Endothelial cell of umbilical vein (primary cell): ENCODE measurements around the gene IKZF3. TPM values are rescaled to one million over a fixed set of nuclear protein-coding genes. Genes with fewer than 3 reads are reported as not detected.

Experiments used
- BruUV-seq: library from RNA; stranded (reverse); fragments of 400-500 nt; replicated peaks from 2 replicates; lab custom pipeline; 2021; lab: Mats Ljungman, UMichigan
- CTCF ChIA-PET: fragments of 300-600, 350-600 bp; sonication (Branson Sonifier 250); formaldehyde crosslinking; loops from one replicate; lab custom pipeline; 2021; ENCODE audit warnings: antibody characterized with exemption, inconsistent platforms; lab: Charles Lee
- POLR2A ChIA-PET: fragments of 300-600, 350-600 bp; sonication (Branson Sonifier 250); formaldehyde crosslinking; loops from one replicate; lab custom pipeline; 2021; ENCODE audit warnings: antibody characterized with exemption, inconsistent platforms; lab: Charles Lee
- DNase-seq: peaks from one replicate; pipeline ENCODE4 v3.0.0-alpha.2; 2011; ENCODE audit warnings: low read depth, low spot score
- FAIRE-seq: peaks from 2 replicates; lab custom pipeline; 2011; peaks lifted over from hg19 to GRCh38; lab: Jason Lieb, UNC
- H2AFZ ChIP-seq: 2 replicates; pipeline ENCODE4 v1.6.0; 2012; ENCODE audit warnings: low read depth, low read length, control low read depth, inconsistent platforms
- H3K27ac ChIP-seq: 2 replicates; pipeline ENCODE4 v1.5.1; 2011; ENCODE audit warnings: low read depth, mild to moderate bottlenecking, control low read depth, low read length, moderate library complexity; ENCODE audit not compliant: insufficient read depth
- H3K27me3 ChIP-seq, 2 experiments: 2 replicates each; pipeline versions ENCODE4 v1.6.0 to v1.6.1; 2011; ENCODE audit warnings: low read length in 2 of 2, mixed read lengths in 1 of 2; ENCODE audit not compliant: control insufficient read depth in 2 of 2, insufficient read depth in 2 of 2
- H3K36me3 ChIP-seq, 2 experiments: 2 replicates in 1 of 2; 3 replicates in 1 of 2; pipeline ENCODE4 v1.5.1; 2011; ENCODE audit warnings: low read length in 2 of 2, mild to moderate bottlenecking in 1 of 2, moderate library complexity in 1 of 2; ENCODE audit not compliant: control insufficient read depth in 2 of 2, insufficient read depth in 2 of 2; ENCODE audit errors: extremely low read depth in 1 of 2
- H3K4me1 ChIP-seq: 3 replicates; pipeline ENCODE4 v1.5.1; 2011; ENCODE audit warnings: mild to moderate bottlenecking, low read length; ENCODE audit not compliant: control insufficient read depth, insufficient read depth; ENCODE audit errors: extremely low read depth
- H3K4me2 ChIP-seq: 2 replicates; pipeline ENCODE4 v1.6.1; 2011; ENCODE audit warnings: low read length, control low read depth, mixed read lengths; ENCODE audit not compliant: insufficient read depth
- H3K4me3 ChIP-seq, 3 experiments: fragments of 200-600 bp in 1 of 3; sonication (generic), shearing (Covaris generic) in 1 of 3; replicated peaks in 1 of 3; 2 replicates each; pipeline ENCODE4 v1.5.1; 2011 to 2016; ENCODE audit warnings: control low read depth in 3 of 3, low read length in 3 of 3, mild to moderate bottlenecking in 2 of 3, inconsistent platforms in 1 of 3, low read depth in 1 of 3, moderate library complexity in 1 of 3; ENCODE audit not compliant: insufficient read depth in 1 of 3
- H3K79me2 ChIP-seq: 2 replicates; pipeline ENCODE4 v1.6.0; 2012; ENCODE audit warnings: low read length, inconsistent platforms; ENCODE audit not compliant: control insufficient read depth, insufficient read depth
- H3K9ac ChIP-seq: replicated peaks from 2 replicates; pipeline ENCODE3; 2011; ENCODE audit warnings: low read length, control low read depth; ENCODE audit not compliant: insufficient read depth; ENCODE audit errors: extremely low read depth
- H3K9me1 ChIP-seq: replicated peaks from 3 replicates; pipeline ENCODE4 v1.6.0; 2011; ENCODE audit warnings: mild to moderate bottlenecking, low read length; ENCODE audit not compliant: control insufficient read depth, insufficient read depth; ENCODE audit errors: extremely low read depth
- H3K9me3 ChIP-seq: replicated peaks from 2 replicates; pipeline ENCODE4 v1.5.1; 2012; ENCODE audit warnings: low read length, inconsistent platforms; ENCODE audit not compliant: control insufficient read depth, insufficient read depth
- H4K20me1 ChIP-seq: replicated peaks from 2 replicates; pipeline ENCODE3; 2011; ENCODE audit warnings: mild to moderate bottlenecking, low read length; ENCODE audit not compliant: control insufficient read depth, insufficient read depth; ENCODE audit errors: extremely low read depth
- CTCF ChIP-seq, 2 donors: IDR thresholded peaks; 1 replicate in 1 of 2; 2 replicates in 1 of 2; pipeline ENCODE4 v1.5.1; 2011; ENCODE audit warnings: low read length in 2 of 2, mild to moderate bottlenecking in 2 of 2, moderate library complexity in 2 of 2, control low read depth in 1 of 2, inconsistent platforms in 1 of 2, low read depth in 1 of 2; ENCODE audit not compliant: insufficient read depth in 1 of 2; ENCODE audit errors: extremely low read depth in 1 of 2
- FOS ChIP-seq: IDR thresholded peaks from 2 replicates; pipeline ENCODE4 v1.6.1; 2011; ENCODE audit warnings: mild to moderate bottlenecking, low read length, moderate library complexity, borderline replicate concordance; ENCODE audit not compliant: insufficient read depth
- GATA2 ChIP-seq: IDR thresholded peaks from 2 replicates; pipeline ENCODE4 v1.7.0; 2011; ENCODE audit warnings: low read depth, mild to moderate bottlenecking, moderate library complexity, mixed read lengths, low read length; ENCODE audit not compliant: insufficient read length, insufficient read depth
- MYC ChIP-seq: IDR thresholded peaks from one replicate; pipeline ENCODE4 v1.6.1; 2011; ENCODE audit warnings: mild to moderate bottlenecking, low read depth, low read length
- POLR2A ChIP-seq: IDR thresholded peaks from 2 replicates; pipeline ENCODE4 v1.6.1; 2012; ENCODE audit warnings: low read depth, mild to moderate bottlenecking, control low read depth, low read length
- POLR2AphosphoS5 ChIP-seq: IDR thresholded peaks from 2 replicates; pipeline ENCODE4 v1.6.1; 2012; ENCODE audit warnings: low read depth, mild to moderate bottlenecking, control low read depth, low read length, moderate library complexity; ENCODE audit not compliant: insufficient read depth
- dilution Hi-C: fragments of 300-500 bp; cut with MboI; formaldehyde crosslinking; loops from one replicate; pipeline ENCODE4 v1.15.0; 2019; ENCODE audit warnings: low sequenced_read_pairs; ENCODE audit not compliant: extremely low pct_ligation_motif_present
- intact Hi-C: fragments of 100-400 bp; cut with micrococcal nuclease; formaldehyde crosslinking; loops from one replicate; pipeline ENCODE4 v1.10.0; 2022
- polyA plus RNA-seq, 4 experiments: library from polyadenylated mRNA; depleted of rRNA in 3 of 4; stranded (reverse) in 3 of 4; unstranded in 1 of 4; fragments of >200 nt; gene quantifications; 2 replicates each; pipeline versions ENCODE4 v1.2.1 to v1.2.3, GENCODE V29; 2011 to 2012; ENCODE audit warnings: missing spikeins in 1 of 4
- total RNA-seq: library from RNA; stranded (reverse); gene quantifications from 2 replicates; pipeline ENCODE4 v1.2.3, GENCODE V29; 2021

Gene IKZF3
- total and polyA plus RNA-seq, 2 donors (not counting 3 experiments of a cell fraction or from before 2014, with no cell fraction given): not detected

- no peak overlapping the region for H2AFZ ChIP-seq
- no peak overlapping the region for H3K4me2 ChIP-seq
- intact Hi-C loops (no loop called here), dilution Hi-C loops (no loop called here)
- H3K79me2 ChIP-seq: no peaks in the 10 kb centered on the region
- DNase-seq (no peak), FAIRE-seq (no peak)
- ChIA-PET POLR2A (no interaction called here), CTCF (no interaction called here)
- no peaks in the 10 kb centered on the region for H4K20me1 ChIP-seq
- BruUV-seq: no TSS peak
- H3K4me3 ChIP-seq: no peak overlapping the region
- peaks cover 0 to 3% of the 10 kb centered on the region in 2 experiments for H3K36me3 ChIP-seq
- H3K4me1 ChIP-seq: peaks cover 10% of the 10 kb centered on the region
- no peak overlapping the region for H3K9ac ChIP-seq
- H3K27ac ChIP-seq: no peak overlapping the region
- no peaks in the 10 kb centered on the region for H3K9me1 ChIP-seq
- TF ChIP-seq FOS (no peak), MYC (no peak), POLR2AphosphoS5 (no peak)
- H3K27me3 ChIP-seq: no peaks in the 10 kb centered on the region
- no peaks in the 10 kb centered on the region for H3K9me3 ChIP-seq
These were observed 147.1 kb downstream of the IKZF3 start for GRCh38 chr17:39716879-39717536.

- intact Hi-C loops: no loop called here
- no peak for FAIRE-seq
- BruUV-seq: no TSS peak
These were observed 147.9 kb downstream of the IKZF3 start for GRCh38 chr17:39716073-39716818.

More at GRCh38 chr17:39716073-39716818, 147.9 kb downstream of the IKZF3 start:
- no peak overlapping the region for H3K9ac ChIP-seq
- no peak overlapping the region for H3K4me2 ChIP-seq
- no peak overlapping the region for H3K27ac ChIP-seq
- TF ChIP-seq GATA2: no peak
- no peak for TF ChIP-seq MYC
- TF ChIP-seq POLR2A: no peak
- no peak for TF ChIP-seq CTCF (IDR thresholded peaks at IDR 0.05; ENCODE audit: extremely low read depth in 1 of 2, insufficient read depth in 1 of 2, low read depth in 1 of 2, low read length in 2 of 2)
- CTCF ChIA-PET: interaction anchor here (1.2 kb wide), 1 partner anchor 95 kb away, joined by 3 read pairs; no protein-coding TSS in a partner anchor
- no peaks in the 10 kb centered on the region for H4K20me1 ChIP-seq
- H3K27me3 ChIP-seq: no peaks in the 10 kb centered on the region
- peaks cover 0 to 3% of the 10 kb centered on the region in 2 experiments for H3K36me3 ChIP-seq
- H2AFZ ChIP-seq: no peak overlapping the region
- DNase-seq: no peak
- POLR2A ChIA-PET: no interaction called here
- no peaks in the 10 kb centered on the region for H3K9me1 ChIP-seq
- no peak overlapping the region for H3K4me3 ChIP-seq
- no peaks in the 10 kb centered on the region for H3K79me2 ChIP-seq
- peaks cover 12% of the 10 kb centered on the region for H3K4me1 ChIP-seq
- no peaks in the 10 kb centered on the region for H3K9me3 ChIP-seq
- dilution Hi-C loops: no loop called here
